ENCODE measurements around the gene EFNA1. TPM values are rescaled to one million over a fixed set of nuclear protein-coding genes. Genes with fewer than 3 reads are reported as not detected.

EFNA1 gene
- polyA plus RNA-seq, 1 of the 3 experiments (the other 2 are of a cell fraction): 14.4 TPM

GRCh38 chr1:155084722-155085503, 42.8 kb upstream of the EFNA1 start (continued):
- TF ChIP-seq SIN3A (IDR thresholded peaks at IDR 0.05; ENCODE audit: borderline replicate concordance, low read depth, low read length): peak; percentile 94
- TF ChIP-seq USF2 (IDR thresholded peaks at IDR 0.05; ENCODE audit: borderline replicate concordance, low read depth, low read length): no peak
- TF ChIP-seq MEF2A (IDR thresholded peaks at IDR 0.05; ENCODE audit: borderline replicate concordance, low read depth): no peak
- 0 out of 2 replicates have a peak, but pooled peaks have one; percentile 9 for TF ChIP-seq REST (IDR thresholded peaks at IDR 0.05; ENCODE audit: low read depth, low read length)
- no peak for TF ChIP-seq FOSL2 (IDR thresholded peaks at IDR 0.05; ENCODE audit: borderline replicate concordance, low read depth)
- peak; percentile 59 for TF ChIP-seq GABPA (IDR thresholded peaks at IDR 0.05; ENCODE audit: low read depth)
- no peak for TF ChIP-seq USF1 (IDR thresholded peaks at IDR 0.05; ENCODE audit: borderline replicate concordance, low read depth)
- no peak for TF ChIP-seq NFIC (IDR thresholded peaks at IDR 0.05; ENCODE audit: borderline replicate concordance)
- no peak for TF ChIP-seq EZH2phosphoT487 (IDR thresholded peaks at IDR 0.05; ENCODE audit: borderline replicate concordance, low read depth)
- peak; percentile 69 for TF ChIP-seq RCOR1 (IDR thresholded peaks at IDR 0.05; ENCODE audit: low read length)
- TF ChIP-seq CTCF (IDR thresholded peaks at IDR 0.05): peak; percentile 82
- TF ChIP-seq TCF12 (IDR thresholded peaks at IDR 0.05): no peak; the same call in 1 of the 2 replicates
- TF ChIP-seq EP300 (IDR thresholded peaks at IDR 0.05; ENCODE audit: borderline replicate concordance in 1 of 2, low read depth in 1 of 2, low read length in 1 of 2): peak in 1 of 2 experiments; percentile 26; a peak in 1 of 4 replicates
- TF ChIP-seq PBX3 (IDR thresholded peaks at IDR 0.05): peak; percentile 99

Measured in SK-N-SH (cell line).